ENCODE data around the gene FOSL2.
"Not testable (repeated sequence)": the region's sequence is repeated elsewhere in the genome, so short reads cannot be mapped to it uniquely, and the experiment has no call there.

The FOSL2 gene

DNA sequence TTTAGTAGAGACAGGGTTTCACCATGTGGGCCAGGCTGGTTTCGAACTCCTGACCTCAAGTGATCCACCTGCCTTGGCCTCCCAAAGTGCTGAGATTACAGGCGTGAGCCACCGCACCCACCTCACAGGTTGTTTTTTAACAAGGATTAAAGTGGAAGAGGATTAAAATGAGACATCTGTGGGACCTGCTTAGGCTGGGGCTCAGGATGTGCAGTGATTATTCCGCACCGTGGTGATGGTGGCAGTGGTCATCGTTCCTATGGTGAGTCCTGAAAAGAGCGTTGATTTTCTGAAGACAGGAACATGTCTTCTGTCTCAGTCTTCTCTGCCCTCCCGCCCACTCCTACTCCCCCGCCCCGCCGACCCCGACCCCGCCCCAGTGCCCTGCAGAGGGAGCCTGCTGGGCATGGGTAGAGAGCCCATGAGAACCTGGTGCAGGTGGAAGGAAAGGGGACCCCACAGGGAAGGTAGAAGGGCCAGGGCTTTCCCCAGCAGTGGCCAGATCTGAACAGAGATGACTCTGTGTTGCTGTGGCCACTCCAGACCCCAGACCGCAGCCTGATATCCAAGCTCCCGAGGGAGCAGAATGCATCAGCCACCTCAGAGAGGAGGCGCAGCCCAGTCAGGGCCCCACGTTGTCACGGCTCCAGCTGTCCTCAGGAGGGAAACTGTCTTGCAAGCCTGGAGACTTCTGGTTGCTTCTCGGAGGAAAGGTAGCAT is 34.5 kb upstream of the FOSL2 start:
- DNase-seq, result no peak

DNA sequence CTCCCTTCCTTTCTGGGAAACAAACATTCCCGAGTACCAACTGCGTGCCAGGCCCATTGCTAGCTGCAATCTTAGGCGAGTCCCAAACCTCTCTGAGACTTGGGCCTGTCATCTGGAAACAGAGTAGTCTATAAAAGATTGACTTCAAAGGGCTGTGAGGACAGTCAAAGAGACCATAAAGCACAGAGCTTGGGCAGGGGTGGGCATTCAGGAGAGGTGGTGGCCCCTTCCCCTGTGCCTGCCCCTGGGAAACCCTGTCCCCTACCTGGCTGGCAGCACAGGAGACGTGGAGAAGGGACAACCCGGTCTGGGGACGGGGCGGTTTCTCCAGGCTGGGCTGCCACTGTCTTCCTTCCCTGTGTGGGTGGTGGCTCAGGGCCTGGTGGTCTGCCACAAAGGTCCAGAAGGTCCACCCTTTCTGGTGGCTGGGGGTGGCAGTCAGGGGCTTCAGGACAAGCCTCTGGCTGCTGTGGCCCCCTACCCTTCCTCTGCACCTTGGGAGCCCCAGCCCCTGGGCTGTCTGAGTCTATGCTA is 33.9 kb upstream of the FOSL2 start:
- no peak for DNase-seq

DNA sequence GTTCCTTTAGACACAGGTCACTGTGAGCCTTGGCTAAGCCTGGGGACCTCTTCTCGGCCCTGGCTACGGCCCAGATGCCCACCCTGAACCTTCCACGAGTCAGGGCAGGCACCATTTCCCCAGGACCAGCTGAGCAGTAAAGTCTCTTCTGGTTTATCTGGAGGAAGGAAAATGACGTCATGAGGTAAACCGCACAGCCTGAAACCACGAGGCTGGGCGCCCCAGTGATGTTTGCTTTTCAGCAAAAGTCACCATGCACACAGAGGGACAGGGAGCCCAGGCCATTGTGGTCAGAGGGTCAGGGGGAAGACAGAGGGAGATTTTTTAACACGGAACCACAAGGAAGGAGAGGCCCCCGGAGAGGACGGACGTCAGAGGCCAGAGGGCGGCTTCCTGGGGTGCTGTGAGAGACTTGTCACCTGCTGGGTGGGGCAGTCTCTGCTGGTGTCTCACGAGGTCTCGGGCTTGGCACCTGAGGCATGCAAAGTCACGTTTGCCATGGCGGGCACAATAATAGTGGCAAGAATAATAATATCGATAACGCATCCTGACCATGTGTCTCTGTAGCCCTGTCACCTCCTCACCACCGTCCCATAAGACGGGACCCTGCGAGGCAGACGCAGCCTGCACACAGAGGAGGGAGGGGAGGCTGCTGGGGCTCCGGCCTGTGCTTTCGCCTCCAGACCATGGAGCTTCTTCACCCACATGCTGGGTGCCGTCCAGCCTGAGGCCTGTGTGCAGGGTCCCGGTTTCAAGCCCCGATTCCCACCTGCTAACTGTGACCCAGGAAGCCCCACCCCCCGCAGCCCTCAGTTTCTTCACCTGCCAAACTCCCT is 33.2 kb upstream of the FOSL2 start:
- no peak for DNase-seq

DNA sequence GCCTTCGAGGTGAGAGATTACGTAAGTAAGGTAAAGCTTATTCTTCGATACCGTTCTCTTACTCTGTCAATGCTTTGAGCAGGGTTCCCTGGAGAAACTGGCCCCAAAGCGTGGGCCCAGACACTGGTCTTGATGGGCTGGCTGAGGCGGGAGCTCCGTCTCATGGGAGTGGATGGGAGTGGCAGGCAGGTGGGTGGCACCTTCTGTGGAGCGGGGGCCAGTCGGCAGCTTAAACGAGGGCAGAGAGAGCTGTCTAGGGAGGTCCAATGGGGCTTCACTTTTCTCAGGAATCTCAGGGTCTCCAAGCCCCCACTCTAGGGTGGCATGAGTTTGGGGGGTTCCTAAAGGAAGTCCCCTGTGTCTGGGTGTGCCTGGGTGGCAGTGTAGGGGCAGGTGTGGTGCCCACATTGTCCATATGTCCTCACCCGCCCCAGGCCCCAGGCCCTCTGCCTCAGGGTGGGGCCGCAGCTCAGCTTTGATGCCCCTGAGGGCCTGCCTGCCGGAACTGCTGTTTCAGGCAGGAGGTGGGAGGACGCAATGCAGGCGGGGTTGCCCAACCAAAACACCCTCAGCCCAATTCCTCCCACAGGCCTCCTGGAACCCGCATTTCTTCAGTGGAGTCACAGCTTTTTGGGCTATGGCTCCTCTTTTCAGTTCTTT is 32.5 kb upstream of the FOSL2 start:
- DNase-seq, result no peak

DNA sequence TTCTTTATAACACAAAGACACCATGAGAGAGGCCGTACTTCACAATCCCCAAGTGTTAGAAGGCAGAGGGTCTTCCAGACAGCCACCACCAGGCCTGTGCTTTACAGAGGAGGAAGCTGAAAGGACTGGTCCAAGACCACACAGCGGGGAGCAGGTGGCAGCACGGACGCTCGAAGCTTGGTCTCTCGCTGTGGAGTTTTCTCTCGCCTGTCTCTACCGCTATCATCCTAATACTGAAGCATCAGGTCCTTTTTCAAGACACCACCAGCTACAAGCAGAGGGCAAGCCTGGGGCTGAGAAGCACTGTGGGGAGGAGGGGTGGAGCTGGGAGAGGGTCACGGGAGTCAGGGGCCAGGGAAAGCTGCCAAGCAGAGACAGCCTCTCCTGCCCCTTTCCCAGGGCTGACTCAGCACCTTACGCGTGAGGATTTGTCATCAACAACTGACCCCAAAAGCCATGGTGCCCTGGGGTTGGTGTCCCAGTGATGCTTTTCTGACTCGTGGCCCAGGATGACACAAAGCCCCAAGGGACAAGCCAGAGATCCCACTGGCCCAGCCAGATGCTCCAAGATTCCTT is 31.9 kb upstream of the FOSL2 start:
- peak; percentile 30 for DNase-seq

DNA sequence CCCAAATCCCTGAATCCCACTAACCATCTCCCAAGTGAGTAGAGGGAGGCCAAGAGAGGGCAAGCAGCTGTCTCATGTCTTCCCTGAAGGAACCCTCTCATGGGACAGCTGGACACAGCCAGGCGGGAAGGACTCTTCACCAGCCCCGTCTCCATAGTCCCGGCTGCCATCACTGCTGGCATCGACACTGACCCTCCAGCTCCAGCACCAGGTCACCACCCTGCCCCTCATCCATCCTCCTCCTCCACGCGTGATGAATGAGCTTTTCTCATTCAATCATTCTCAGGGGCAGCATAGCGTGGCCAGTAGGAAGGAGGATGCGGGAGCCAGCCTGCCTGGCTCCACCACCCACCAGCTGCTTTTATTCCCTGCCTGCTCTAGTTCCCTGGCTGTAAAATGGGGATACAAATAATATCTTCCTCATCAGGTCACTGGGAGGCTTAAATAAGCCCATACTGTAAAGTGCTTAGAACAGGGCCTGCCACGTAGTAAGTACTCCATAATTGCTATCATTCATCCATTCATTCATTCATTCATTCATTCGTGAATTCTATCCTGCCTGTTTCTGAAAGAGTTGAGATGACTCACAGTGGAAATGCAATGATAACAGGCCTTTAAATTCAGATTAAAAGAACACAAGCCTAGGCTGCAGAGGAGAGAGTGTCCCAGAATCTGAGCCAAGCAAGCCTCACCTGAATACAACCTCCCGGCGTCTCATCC is 30.5 kb upstream of the FOSL2 start:
- DNase-seq, result no peak

DNA sequence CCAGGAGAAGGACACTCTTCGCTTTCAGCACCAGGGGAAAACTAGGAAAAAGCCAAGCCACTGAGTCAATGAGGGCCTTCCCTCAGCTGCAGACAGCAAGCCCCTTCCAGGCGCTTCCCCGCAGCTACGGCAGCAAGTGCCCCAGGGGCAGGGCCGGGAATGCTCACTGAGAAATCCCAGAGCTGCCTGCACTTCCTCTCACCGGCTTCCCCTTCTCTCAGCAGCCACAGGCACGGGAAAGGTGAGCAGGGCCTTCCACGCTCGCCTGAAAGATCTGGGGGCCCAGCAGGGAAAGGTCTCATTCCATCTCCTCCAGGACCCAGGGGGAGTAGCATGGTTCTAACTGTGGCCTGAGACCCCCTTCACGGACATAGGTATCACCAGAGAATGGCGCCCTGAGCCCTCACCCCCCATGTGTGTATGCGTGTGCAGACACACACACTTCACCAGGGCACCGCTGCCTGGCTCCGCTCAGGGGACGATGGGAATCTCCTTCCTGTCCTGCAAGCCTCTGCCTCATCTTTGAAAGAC is 29.6 kb upstream of the FOSL2 start:
- DNase-seq, result no peak

DNA sequence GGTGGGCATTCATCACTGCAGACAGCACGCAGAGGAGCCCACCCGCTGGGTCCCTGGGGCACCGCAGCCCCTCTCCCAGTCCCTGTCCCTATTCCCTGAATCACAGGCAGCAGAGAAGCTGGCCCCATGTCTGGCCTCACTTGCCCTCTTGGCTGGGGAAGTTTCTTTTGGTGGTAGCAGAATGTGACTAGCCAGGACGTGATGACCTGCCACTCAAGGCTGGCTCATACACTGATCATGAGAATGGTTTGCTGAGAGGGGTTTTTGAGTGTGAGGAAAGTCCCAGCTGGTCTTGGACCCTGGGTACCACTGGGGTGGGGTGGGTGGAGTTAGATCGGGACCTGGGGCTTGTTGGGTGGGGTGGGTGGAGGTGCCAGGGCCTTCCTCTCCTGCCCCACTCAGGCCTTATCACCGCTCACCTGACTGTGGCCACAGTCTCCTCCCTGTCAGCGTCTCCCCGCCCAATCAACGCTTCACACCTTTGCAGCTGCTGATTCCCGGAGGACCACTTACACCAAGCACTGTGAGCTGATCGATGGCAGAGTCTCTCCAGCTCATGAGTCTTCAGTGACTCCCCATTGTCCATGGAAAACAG is 28.9 kb upstream of the FOSL2 start:
- DNase-seq, result no peak

DNA sequence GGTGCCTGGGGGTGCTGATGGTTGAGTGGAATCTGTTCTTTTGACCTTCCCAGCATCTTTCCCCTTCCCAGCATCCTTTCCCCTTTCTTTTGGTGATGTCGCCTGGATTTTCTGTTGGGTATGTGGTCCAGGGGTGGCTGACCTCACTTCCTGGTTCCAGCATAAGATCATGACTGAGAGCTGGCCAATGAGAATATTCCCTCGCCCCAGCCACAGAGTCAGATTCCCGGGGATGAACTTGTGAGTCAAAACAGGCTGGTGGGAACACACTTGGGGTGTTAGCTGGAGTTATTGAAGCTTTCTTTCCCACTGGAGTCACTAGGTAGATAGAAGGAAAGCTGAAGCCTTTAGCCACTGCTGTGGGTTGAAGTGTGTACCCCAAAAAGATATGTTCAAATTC is 28.0 kb upstream of the FOSL2 start:
- no peak for DNase-seq

DNA sequence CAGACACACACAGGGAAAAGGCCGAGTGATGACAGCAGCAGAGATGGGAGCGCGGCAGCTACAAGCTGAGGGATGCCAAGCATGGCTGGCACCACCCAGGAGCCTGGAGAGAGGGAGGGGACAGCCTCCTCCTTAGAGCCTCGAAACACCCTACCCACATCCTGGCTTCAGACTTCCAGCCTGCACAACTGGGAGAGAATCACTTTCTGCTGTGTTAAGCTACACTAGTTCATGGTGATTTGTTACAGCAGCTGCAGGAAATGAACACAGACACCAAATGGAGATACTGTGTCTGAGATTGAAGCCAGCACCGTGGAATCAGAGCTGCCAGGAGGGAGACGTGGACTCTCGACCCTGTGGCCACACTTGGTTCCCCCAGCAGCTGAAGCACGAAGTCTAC is 27.5 kb upstream of the FOSL2 start:
- DNase-seq, result no peak

DNA sequence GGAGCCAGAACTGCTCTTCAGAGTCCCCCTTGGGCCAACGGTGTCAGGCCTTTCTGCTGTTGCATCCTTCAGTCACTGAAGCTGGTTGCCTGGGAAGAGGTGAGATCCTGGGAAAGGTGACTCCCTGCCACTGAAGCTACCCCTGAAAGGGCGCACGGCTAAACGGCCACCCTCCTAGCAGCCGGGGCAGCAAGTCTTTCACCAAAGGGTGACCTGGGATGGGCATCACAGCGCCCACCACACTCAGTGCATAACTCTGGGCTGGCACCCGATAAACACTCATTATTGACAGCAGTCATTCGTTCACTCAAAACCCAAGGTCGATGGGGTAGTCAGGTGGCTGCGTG is 26.5 kb upstream of the FOSL2 start:
- no peak for DNase-seq

DNA sequence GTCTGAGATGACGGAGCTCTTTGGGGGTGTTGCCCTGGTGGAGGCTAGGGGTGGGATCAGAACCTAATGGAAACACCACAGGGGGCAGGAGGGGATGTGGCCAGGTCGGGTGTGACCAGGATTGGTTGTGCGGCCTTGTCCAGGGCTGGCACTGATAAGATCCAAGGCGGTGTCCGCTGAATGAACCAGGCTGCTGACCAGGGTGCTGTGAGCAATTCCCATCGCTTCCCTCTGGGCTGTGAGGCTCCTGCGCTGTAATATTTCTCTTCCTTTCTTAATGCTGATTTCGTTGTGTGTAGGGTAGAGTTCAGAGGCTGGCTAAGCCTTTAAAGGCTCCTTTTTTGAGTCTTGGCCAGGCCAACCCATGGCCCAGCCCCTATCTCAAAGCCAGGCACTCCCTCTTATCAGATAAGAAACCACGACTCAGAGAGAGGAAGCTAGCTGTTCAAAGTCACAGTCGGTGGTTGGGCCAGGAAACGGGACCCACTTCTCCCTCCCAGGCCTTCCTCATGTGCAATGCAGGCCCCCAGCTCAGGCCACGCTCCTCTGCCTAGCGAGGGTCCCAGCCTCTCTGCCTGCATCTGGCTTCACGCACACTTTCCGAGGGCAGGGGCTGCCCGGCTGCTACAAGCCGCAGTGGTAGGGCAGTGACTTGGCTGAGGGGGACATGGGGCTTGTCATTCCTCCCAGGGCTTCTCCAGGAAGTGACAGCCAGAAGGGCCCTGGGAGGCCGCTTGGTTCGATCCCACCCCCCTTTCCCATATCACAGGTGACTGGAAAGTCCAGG is 26.0 kb upstream of the FOSL2 start:
- DNase-seq, result no peak

DNA sequence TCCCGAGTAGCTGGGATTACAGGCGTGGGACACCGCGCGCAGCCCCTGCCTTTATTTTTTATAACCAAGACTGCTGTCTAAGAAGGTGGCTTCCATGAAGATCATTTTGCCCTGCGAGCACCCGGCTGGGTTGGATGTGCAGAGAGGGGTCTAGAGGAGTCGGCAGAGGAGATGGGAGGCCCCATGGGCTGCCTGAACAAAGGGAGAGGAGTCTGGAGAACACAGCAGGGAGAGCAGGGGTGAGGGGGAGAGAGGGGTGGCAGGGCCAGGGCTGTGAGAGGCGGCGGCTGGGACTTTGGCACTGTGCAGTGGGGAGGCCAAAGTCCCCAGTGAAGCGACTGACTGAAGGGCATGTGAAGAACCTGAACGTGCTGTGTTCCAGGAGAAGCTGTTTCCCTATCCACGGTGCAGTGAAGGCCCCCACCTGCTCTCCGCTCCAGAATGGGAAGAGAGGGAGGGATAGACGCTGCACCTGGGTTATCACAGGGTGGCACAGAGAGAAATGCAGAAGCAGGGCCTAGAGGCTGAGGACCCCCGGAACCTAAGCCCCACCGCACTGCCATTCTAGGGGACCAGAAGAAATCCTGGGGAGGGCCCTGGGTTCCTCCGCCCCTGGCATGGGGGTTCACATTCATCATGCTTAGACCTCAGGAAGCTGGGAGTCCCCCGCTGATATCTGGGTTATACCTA is 24.8 kb upstream of the FOSL2 start:
- DNase-seq, result no peak

DNA sequence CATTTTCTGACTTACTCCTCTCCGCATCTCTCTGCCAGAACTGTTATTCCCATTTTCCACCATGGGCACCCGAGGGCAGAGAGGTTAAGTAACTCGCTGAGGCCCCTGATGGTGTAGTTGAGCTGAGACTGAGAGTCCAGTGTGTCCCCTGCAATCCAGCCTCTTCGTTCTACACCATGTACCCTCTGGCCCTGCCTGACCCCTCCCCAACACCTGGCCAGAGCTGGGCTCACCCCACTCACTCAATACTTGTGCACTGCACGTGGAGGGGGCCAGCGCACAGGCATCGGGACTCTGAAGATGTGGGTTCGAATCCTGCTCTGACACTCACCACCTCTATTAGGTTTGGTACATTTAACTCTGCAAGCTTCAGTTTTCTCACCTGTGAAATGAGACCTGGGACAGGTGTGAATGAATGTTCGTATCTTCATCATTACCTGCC is 24.3 kb upstream of the FOSL2 start:
- no peak for DNase-seq

DNA sequence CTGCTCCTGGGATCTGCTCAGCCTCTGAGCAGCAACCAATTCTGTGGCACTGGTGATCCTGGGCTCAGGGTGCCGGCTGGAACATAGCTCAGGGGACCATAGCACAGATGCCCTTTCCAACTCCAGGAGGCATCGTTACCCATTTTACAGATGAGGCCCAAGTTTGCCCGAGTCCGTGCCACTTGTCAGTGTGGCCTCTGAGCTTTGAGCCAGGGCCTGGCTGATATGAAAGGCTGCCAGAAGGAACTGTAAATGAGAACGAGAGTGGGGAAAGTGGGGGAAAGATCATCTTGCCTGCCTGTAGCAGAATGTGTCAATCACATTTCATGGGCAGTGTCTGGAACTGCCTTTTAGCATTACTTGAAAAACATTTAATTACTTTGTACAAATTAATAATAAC is 23.3 kb upstream of the FOSL2 start:
- DNase-seq, result no peak

DNA sequence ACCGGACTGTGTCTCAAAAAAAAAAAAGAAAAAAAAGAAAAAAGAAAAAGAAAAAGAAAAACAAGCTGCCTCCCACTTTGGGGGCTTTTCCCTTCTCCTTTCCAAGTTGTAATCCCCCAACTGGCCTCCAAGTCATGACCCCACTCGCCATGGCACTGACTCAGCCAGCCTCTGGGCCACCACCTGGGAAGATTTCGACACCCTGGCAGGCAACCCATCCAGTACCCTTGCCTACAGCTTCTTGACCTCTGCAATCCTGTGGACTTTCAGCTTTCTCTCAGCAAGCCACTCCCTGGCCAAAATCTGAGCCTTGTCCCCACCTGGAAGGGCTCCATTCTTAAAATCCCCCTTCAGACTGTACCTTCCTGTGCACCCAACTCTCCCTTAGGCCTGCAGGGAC is 22.3 kb upstream of the FOSL2 start:
- DNase-seq, result no peak

DNA sequence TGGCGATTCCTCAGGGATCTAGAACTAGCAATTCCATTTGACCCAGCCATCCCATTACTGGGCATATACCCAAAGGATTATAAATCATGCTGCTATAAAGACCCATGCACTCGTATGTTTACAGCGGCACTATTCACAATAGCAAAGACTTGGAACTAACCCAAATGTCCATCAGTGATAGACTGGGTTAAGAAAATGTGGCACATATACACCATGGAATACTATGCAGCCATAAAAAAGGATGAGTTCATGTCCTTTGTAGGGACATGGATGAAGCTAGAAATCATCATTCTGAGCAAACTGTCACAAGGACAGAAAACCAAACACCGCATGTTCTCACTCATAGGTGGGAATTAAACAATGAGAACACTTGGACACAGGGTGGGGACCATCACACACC is 20.9 kb upstream of the FOSL2 start:
- DNase-seq, result not testable (repeated sequence)

DNA sequence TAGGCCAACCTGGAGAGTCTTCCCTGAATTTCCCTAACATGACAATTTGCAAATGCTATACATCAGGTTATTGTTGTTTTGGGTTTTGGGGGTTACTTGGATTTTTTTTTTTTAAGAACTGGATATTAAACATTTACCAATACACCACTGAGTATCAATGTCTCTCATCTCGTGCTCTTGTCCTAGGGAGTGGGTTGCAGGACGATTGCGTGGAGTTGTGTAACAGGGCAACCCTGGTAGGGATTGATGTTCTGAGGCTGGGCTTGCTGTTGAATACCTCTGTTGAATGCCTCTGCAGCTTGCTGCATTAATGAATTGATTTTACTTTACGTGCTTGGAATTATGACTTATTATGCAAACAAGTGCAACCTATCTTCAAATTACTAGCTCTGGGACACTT is 18.8 kb upstream of the FOSL2 start:
- DNase-seq, result no peak

DNA sequence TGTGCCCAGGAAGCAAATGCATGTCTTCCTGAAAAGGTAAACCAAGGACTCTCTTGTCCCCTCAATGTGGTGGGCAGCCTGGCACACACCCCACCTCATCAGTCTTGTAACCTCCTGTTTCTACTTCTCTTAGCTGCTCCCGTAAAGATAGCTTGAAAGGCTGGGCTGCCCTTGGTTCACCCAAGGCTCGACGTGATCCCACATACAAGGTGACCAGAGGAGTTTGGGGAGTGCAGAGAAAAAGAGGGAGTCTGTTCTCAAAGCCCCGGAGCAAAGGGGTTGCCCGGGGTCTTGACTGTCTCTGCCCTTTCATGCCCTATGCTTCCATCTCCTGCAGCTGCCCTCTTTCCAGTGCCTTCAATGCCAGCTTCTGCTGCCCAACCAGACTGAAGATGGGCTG is 18.3 kb upstream of the FOSL2 start:
- no peak for DNase-seq

DNA sequence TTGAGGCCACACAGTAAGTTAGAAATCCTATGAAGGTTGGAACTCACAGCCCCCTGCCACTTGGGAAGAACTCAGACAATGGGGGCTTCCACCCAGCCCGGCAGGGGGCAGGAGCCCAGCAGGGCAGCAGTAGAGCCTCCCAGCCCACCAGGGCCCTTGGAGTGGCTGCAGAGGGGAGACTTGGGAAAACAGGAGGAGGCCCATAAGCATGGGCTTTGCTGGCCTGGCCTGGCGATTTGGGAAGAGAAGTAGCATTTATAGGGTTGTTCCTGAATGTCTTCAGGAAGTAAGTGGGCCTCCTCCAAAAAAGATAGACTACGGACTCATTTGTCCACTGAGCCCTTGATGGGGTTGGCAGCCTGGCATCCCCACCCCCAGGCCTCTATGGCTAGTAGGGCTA is 17.4 kb upstream of the FOSL2 start:
- DNase-seq, result no peak
